ENCODE measurements around the gene LRGUK. TPM values are rescaled to one million over a fixed set of nuclear protein-coding genes. Genes with fewer than 3 reads are reported as not detected.
A peak's percentile ranks its signal among the peaks of the same experiment; 100 is the strongest.

LRGUK gene
- total RNA-seq, 1 donor from 2014 or later: under 0.01 TPM

DNA sequence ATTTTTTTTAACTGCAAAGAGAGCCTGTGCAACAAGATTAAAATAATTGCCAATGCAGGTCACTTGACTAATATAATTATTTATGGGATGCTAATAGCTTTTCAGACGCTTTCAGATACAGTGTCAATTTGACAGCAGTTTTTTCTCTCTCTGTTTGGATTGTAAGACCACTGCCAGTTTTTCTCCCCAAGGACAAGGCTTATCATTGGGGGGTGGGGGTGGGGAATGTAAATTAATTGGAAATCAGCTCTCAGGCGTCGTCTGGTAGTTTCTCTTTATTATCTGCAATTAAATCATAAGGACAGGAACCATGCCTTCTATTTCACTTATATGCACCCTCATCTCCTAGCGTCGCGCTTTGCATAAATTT is 559 bp upstream of the LRGUK start:
- no peak for DNase-seq (ENCODE audit: low read depth in 2 of 2)

DNA sequence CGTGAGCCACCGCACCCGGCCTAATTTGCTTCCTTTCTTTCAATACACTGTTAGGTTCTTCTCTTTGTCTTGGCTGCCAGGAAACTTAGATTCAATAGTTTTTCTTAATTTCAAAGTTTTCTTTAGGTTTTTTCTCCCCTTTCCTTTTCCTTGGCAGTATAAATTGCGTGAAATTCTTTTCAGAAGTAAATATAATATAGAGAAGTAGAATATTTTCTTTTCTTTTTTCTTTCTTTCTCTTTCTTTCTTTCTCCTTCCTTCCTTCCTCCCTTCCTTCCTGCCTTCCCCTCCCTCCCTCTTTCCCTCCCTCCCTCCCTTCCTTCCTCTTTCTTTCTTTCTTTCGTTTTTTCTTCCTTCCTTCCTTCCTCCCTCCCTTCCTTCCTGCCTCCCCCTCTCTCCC is 1.7 kb downstream of the LRGUK start:
- DNase-seq (ENCODE audit: low read depth in 2 of 2): no peak

GRCh38 chr7:134129856-134130523 is 2.9 kb downstream of the LRGUK start:
- DNase-seq (ENCODE audit: low read depth in 2 of 2): no peak

DNA sequence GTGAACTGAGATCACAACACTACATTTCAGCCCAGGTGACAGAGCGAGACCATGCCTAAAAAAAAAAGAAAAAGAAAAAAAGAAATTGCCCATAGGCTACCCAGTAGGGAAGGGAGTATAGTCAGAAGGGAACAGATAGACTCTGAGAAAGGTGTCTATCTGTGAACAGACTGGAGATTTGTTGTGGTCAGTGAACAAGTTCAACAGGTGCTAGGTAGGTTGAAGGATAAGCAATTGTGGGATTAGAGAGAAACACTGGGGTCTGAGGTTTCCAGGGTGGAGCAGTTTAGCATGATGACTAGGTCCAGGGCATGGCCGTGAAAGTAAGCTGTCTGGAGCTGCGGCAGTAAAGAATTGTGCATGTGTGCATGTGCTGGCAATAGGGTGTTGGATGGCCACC is 6.9 kb downstream of the LRGUK start:
- no peak for DNase-seq (ENCODE audit: low read depth in 2 of 2)

- peak; percentile 60 to 63 for DNase-seq (ENCODE audit: low read depth in 2 of 2)
Observed at GRCh38 chr7:134140889-134141867, 14.0 kb downstream of the LRGUK start.

- no peak for DNase-seq (ENCODE audit: low read depth in 2 of 2)
Observed at GRCh38 chr7:134141868-134142264, 14.7 kb downstream of the LRGUK start.

GRCh38 chr7:134153493-134154136 is 26.5 kb downstream of the LRGUK start:
- DNase-seq (ENCODE audit: low read depth in 2 of 2): no peak

DNA sequence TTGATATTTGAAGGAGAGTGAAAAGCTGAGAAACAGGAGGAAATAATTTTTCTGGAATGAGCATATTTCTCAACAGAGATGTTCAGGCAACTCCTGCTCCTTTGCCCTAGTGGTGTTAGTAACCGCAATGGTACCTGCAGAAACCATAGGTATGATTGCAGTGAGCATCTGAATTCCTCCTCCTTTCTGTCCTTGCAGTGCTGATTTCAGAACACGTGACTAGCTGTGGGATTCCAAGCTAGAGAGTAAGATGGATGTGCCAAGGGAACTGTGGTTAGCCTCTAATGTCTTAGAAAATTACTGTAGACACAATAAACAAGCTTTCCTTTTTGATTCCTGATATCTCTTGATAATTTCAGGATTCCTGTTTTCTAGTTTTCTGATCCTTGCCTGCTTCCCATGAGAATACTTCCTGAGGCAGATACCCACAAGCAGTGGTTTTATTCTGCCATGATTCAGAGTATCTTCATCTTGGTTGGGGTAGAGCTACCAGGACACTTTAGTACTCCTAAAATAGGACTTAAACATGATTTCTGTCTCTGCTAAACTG is 27.5 kb downstream of the LRGUK start:
- no peak for DNase-seq (ENCODE audit: low read depth in 2 of 2)

- no peak for DNase-seq (ENCODE audit: low read depth in 2 of 2)
Observed at GRCh38 chr7:134155206-134155605, 28.1 kb downstream of the LRGUK start.

- no peak for DNase-seq (ENCODE audit: low read depth in 2 of 2)
Observed at GRCh38 chr7:134155871-134156270, 28.7 kb downstream of the LRGUK start.

DNA sequence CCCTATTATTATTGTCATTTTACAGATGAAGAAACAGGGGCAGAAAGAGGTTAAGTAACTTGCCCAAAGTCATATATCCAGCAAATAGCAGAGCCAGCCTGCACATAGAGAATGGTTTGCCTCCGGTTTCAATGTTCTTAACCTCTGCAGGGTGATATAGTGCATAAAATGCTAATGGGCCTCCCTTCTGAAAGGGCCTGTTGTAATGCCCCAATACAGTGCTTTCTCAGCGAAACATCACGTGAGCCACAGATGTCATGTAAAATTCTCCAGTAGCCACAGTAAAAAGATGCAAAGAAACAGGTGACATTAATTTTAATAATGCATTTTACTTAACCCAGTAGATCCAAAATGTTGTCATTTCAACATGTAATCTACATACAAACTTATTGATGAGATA is 38.1 kb downstream of the LRGUK start:
- DNase-seq (ENCODE audit: low read depth in 2 of 2): no peak

- no peak for DNase-seq (ENCODE audit: low read depth in 2 of 2)
Observed at GRCh38 chr7:134167250-134167649, 40.1 kb downstream of the LRGUK start.

- no peak for DNase-seq (ENCODE audit: low read depth in 2 of 2)
Observed at GRCh38 chr7:134167841-134168240, 40.7 kb downstream of the LRGUK start.

DNA sequence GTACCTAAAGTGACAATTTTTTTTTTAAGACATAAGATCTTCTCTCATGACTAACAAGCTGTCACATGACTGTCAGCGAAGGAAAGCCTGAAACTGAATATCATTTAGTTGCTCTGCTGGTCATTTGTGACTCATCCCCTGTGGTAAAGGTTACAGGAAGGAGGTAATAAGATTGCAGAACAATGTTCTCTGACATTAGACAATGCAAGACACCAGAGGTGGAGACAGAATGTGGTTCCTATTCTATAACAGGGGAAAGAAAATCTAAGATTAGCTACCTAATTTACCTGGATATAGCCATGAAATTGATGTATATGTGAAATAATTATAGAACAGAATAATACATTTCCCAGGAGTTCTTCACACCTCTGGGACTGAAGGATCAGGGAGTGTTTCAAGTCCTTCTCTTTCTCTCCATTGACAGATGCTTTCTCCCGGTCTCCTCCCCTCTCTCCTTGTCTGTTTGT is 47.7 kb downstream of the LRGUK start:
- peak; percentile 37 to 91 for DNase-seq (ENCODE audit: low read depth in 2 of 2)

- DNase-seq (ENCODE audit: low read depth in 2 of 2): no peak
Observed at GRCh38 chr7:134175334-134176036, 48.3 kb downstream of the LRGUK start.

- DNase-seq (ENCODE audit: low read depth in 2 of 2): no peak
Observed at GRCh38 chr7:134176037-134176350, 48.9 kb downstream of the LRGUK start.

- DNase-seq (ENCODE audit: low read depth in 2 of 2): no peak
Observed at GRCh38 chr7:134179036-134180011, 52.2 kb downstream of the LRGUK start.

DNA sequence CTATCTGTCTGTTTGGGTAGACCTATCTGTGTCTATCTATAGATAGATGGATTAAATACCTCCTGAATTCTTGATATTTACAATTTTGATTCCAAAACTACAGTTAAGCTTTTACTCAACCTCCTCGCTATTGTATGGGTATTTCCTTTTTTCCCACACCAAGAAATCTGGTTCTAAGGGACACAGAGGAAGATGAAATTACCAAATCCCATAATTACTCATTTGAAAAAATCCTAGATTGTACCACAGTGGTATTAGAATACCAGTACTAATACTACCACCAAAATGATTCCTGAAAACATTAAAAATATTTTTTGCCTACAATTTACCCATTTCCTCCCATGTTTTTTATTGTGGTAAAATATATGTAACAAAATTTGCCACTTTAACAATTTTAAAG is 53.2 kb downstream of the LRGUK start:
- no peak for DNase-seq (ENCODE audit: low read depth in 2 of 2)

GRCh38 chr7:134182078-134182477 is 54.9 kb downstream of the LRGUK start:
- peak in 1 of 2 donors; percentile 4 for DNase-seq (ENCODE audit: low read depth in 2 of 2)

GRCh38 chr7:134184767-134185166 is 57.6 kb downstream of the LRGUK start:
- no peak for DNase-seq (ENCODE audit: low read depth in 2 of 2)

Data from lung microvascular endothelial cell (primary cell).